Esophagus muscularis mucosa (tissue), 4 donors: ENCODE results near the gene JTB. TPM values are rescaled to one million over a fixed set of nuclear protein-coding genes. Genes with fewer than 3 reads are reported as not detected.
A peak's percentile ranks its signal among the peaks of the same experiment; 100 is the strongest.

Source experiments
- DNase-seq: peaks from one replicate; pipeline ENCODE4 v3.0.0-alpha.2; 2017; ENCODE audit errors: extremely low spot score
- H3K27ac ChIP-seq, 4 donors: fragments of 200-600 bp; sonication (generic); replicated peaks in 1 of 4; 1 replicate in 3 of 4; 2 replicates in 1 of 4; pipeline ENCODE4 v1.5.1; 2016 to 2019; ENCODE audit warnings: mild to moderate bottlenecking in 1 of 4
- H3K27me3 ChIP-seq, 4 donors: fragments of 200-600 bp; sonication (generic); one replicate each; pipeline versions ENCODE4 v1.5.1 to v1.6.0; 2016 to 2019
- H3K36me3 ChIP-seq, 4 donors: fragments of 200-600 bp; sonication (generic); one replicate each; pipeline ENCODE4 v1.5.1; 2016 to 2019
- H3K4me1 ChIP-seq, 4 donors: fragments of 200-600 bp; sonication (generic); one replicate each; pipeline ENCODE4 v1.5.1; 2016 to 2019
- H3K4me3 ChIP-seq, 4 donors: fragments of 200-600 bp; sonication (generic); 1 replicate in 2 of 4; 2 replicates in 2 of 4; pipeline ENCODE4 v1.5.1; 2016 to 2019; ENCODE audit warnings: mild to moderate bottlenecking in 4 of 4, moderate library complexity in 1 of 4
- H3K9me3 ChIP-seq, 4 donors: fragments of 200-600 bp; sonication (generic); 1 replicate in 3 of 4; 2 replicates in 1 of 4; pipeline ENCODE4 v1.5.1; 2016 to 2019
- EP300 ChIP-seq: sonication (generic); formaldehyde crosslinking; IDR thresholded peaks from one replicate; pipeline ENCODE4 v1.6.1; 2017; ENCODE audit warnings: antibody characterized with exemption
- POLR2A ChIP-seq: fragments of 450-650 bp; IDR thresholded peaks from one replicate; pipeline ENCODE4 v1.6.1; 2017; ENCODE audit warnings: antibody characterized with exemption, moderate library complexity, mild to moderate bottlenecking, low read depth
- POLR2AphosphoS5 ChIP-seq, 2 donors: sonication (generic); formaldehyde crosslinking; IDR thresholded peaks; one replicate each; pipeline ENCODE4 v1.6.1; 2017; ENCODE audit warnings: antibody characterized with exemption in 2 of 2
- WGBS: methylation state at CpG from one replicate; pipeline ENCODE4 v1.1.5; 2018; 5-methylcytosine and 5-hydroxymethylcytosine counted together
- intact Hi-C: fragments of 100-400 bp; cut with DNase I; formaldehyde crosslinking; loops from one replicate; pipeline ENCODE4 v1.15.1; 2023
- total RNA-seq, 4 donors: library from RNA; depleted of rRNA; stranded (reverse); fragments of >200 nt; gene quantifications; one replicate each; pipeline versions ENCODE4 v1.1.0 to v1.2.1, GENCODE V29; 2016
- TF ChIP-seq, protein P1 (sequence below), 3 experiments: fragments of 200-600 bp in 2 of 3; fragments of 450-650 bp in 1 of 3; sonication (generic) in 2 of 3; IDR thresholded peaks; one replicate each; pipeline ENCODE4 v1.5.1; 2017 to 2019; ENCODE audit warnings: antibody characterized with exemption in 3 of 3, mild to moderate bottlenecking in 2 of 3, moderate library complexity in 1 of 3

JTB gene
- total RNA-seq, 4 donors from 2014 or later = 175 to 238 (median 216) TPM

DNA sequence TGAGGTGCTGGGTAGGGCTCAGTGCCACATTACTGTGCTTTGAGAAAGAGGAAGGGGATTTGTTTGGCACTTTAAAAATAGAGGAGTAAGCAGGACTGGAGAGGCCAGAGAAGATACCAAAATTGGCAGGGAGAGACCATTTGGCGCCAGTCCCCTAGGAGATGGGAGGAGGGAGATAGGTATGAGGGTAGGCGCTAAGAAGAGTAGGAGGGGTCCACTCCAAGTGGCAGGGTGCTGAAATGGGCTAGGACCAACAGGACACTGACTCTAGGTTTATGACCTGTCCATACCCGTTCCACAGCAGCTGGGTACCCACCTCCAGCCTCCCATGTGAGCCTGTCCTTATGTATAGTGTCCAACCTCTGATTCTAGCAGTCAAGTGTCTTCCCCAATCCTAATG is 18.0 kb downstream of the JTB start:
- Histone ChIP-seq H3K36me3 (peaks cover 0 to 27% (median 23%) of the 10 kb centered on the region in 4 donors), H3K27ac (peak overlapping the region; percentile 91 to 96 (median 95)), H3K9me3 (no peaks in the 10 kb centered on the region), H3K4me1 (peaks cover 61 to 80% (median 73%) of the 10 kb centered on the region in 4 donors), H3K27me3 (no peaks in the 10 kb centered on the region), H3K4me3 (no peak overlapping the region)
- DNase-seq = no peak
- 65% methylated on average over 3 of the region's 3 CpGs for WGBS
- intact Hi-C loops = no loop called here
- TF ChIP-seq, protein P1, sequence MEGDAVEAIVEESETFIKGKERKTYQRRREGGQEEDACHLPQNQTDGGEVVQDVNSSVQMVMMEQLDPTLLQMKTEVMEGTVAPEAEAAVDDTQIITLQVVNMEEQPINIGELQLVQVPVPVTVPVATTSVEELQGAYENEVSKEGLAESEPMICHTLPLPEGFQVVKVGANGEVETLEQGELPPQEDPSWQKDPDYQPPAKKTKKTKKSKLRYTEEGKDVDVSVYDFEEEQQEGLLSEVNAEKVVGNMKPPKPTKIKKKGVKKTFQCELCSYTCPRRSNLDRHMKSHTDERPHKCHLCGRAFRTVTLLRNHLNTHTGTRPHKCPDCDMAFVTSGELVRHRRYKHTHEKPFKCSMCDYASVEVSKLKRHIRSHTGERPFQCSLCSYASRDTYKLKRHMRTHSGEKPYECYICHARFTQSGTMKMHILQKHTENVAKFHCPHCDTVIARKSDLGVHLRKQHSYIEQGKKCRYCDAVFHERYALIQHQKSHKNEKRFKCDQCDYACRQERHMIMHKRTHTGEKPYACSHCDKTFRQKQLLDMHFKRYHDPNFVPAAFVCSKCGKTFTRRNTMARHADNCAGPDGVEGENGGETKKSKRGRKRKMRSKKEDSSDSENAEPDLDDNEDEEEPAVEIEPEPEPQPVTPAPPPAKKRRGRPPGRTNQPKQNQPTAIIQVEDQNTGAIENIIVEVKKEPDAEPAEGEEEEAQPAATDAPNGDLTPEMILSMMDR (IDR thresholded peaks at IDR 0.05) = no peak
- TF ChIP-seq POLR2AphosphoS5 (IDR thresholded peaks at IDR 0.05) = no peak
- no peak for TF ChIP-seq POLR2A
- no peak for TF ChIP-seq EP300

DNA sequence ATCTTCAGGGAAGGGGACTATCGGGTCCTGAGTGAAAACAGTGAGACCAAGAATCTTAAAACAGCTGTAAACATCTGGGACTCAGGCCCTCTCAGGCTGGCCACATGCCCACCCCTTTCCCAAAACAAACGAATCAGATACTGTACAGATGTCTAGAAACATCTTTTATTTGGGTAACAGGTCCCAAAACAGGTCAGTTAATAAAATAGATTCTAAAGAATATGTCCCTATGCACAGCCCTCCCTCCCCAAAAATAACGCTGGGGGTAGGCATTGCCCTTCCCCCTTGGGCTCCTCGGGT is 18.6 kb downstream of the JTB start:
- Histone ChIP-seq H3K4me1 (peaks cover 56 to 80% (median 70%) of the 10 kb centered on the region in 4 donors), H3K4me3 (peak overlapping the region; percentile 80 to 95 (median 91)), H3K36me3 (peaks cover 4 to 31% (median 29%) of the 10 kb centered on the region in 4 donors), H3K27ac (peak overlapping the region; percentile 91 to 96 (median 95)), H3K27me3 (no peaks in the 10 kb centered on the region), H3K9me3 (no peaks in the 10 kb centered on the region)
- no peak for DNase-seq
- intact Hi-C loops = no loop called here
- 15% methylated on average over 4 of the region's 4 CpGs for WGBS
- TF ChIP-seq EP300 (no peak), POLR2AphosphoS5 (IDR thresholded peaks at IDR 0.05) (no peak), POLR2A (no peak)
- TF ChIP-seq, protein P1 (IDR thresholded peaks at IDR 0.05) = no peak

DNA sequence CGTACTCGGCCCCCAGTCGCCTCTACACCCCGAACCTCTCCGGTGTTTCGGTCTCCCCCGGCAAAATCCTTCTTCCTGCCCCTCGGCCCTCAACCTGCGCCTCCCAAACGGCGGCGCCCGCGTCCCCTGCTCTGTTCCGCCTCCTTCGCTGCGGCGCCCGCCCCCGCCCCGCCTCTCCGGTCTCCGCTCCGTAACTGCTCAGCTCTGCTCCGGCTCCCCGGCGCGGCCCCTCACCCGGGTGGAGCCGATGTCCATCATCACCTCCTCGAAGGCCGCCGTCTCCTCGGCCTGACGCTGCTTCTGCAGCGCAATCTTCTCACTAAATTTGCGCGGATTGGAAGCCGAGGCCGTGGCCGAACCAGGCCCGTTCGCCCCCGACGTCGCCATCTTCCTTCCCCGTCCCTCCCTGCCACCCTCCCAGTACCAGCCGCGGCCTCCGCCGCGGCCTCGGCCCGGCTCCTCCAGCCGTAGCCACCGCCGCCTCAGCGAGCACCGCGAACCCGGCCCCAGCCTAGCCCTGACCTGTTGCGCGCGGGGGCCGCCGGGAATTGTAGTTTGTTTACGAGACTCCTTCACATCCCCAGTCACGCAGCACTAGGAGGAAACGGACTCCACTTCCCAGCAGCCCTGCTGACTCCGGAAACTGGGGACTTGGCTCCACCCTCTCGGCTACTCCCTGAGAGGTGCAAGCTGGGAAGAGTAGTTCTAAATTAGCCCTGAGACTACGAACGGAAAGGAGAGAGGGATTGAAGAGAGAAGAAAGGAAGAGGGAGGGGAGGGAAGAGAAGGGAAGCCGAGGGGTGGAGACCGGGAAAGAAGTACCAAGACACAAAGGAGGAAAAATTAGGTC is 19.1 kb downstream of the JTB start, which contains the start of gene CRTC2:
TSS of gene CRTC2 (minus strand) at position 502 of the 850 bp plus-strand sequence. CDS start at position 387, 115 bp downstream.
- intact Hi-C loops = no loop called here

DNA sequence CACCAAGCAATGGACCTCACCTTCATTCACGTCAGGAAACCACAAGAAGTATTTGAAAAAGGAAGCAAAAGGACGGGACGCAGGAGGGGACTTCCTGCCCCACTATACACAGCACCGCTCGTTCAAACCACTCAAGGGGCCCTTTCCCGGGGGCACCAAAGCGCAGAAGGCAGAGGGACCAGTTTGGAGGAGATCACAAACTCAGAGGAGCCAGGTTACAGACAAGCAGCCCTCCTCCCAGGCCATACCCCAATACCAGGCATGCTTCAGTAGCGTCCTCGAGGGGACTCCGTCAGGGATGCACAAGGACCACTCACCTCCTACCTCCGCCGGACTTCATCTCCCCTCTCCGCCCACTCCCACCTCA is 19.7 kb downstream of the JTB start:
- Histone ChIP-seq H3K9me3 (no peaks in the 10 kb centered on the region), H3K27ac (peak overlapping the region; percentile 91 to 96 (median 95)), H3K4me3 (peak overlapping the region; percentile 80 to 95 (median 91)), H3K4me1 (peaks cover 54 to 84% (median 70%) of the 10 kb centered on the region in 4 donors), H3K27me3 (no peaks in the 10 kb centered on the region), H3K36me3 (peaks cover 9 to 43% (median 41%) of the 10 kb centered on the region in 4 donors)
- no peak for DNase-seq
- intact Hi-C loops = no loop called here
- WGBS = under 1% methylated on average over 13 of the region's 13 CpGs
- TF ChIP-seq, protein P1 (IDR thresholded peaks at IDR 0.05) = no peak
- TF ChIP-seq POLR2A (no peak), EP300 (no peak), POLR2AphosphoS5 (IDR thresholded peaks at IDR 0.05) (no peak)

More for the DNA sequence above, 19.1 kb downstream of the JTB start, which contains the start of gene CRTC2:
- peaks cover 5 to 37% (median 35%) of the 10 kb centered on the region in 4 donors for H3K36me3 ChIP-seq
- TF ChIP-seq POLR2AphosphoS5 (IDR thresholded peaks at IDR 0.05) = peak; percentile 89 to 92
- TF ChIP-seq, protein P1 (IDR thresholded peaks at IDR 0.05) = no peak
- peak; percentile 53 for TF ChIP-seq POLR2A
- peaks cover 56 to 84% (median 71%) of the 10 kb centered on the region in 4 donors for H3K4me1 ChIP-seq
- DNase-seq = peak; percentile 100
- no peaks in the 10 kb centered on the region for H3K9me3 ChIP-seq
- under 1% methylated on average over 49 of the region's 75 CpGs for WGBS
- peak within 1 kb of the TSS; percentile 80 to 95 (median 91) for H3K4me3 ChIP-seq
- H3K27ac ChIP-seq = peak within 1 kb of the TSS; percentile 91 to 96 (median 95)
- no peaks in the 10 kb centered on the region for H3K27me3 ChIP-seq
